Keratinocyte (primary cell): ENCODE measurements around the gene RGS17.

Experiments used
- EZH2 ChIP-seq: IDR thresholded peaks from one replicate; pipeline ENCODE4 v1.6.1; 2012; ENCODE audit warnings: inconsistent platforms, mild to moderate bottlenecking, low read length, moderate library complexity
- TF ChIP-seq, protein P1 (sequence below), 3 experiments: IDR thresholded peaks in 1 of 3; conservative IDR thresholded peaks in 1 of 3; optimal IDR thresholded peaks in 1 of 3; 2 replicates in 2 of 3; 3 replicates in 1 of 3; pipeline versions ENCODE3 to v1.5.1; 2011; ENCODE audit warnings: low read length in 3 of 3, mild to moderate bottlenecking in 3 of 3, moderate library complexity in 2 of 3, control low read depth in 1 of 3, inconsistent platforms in 1 of 3; ENCODE audit not compliant: insufficient read depth in 2 of 3; ENCODE audit errors: extremely low read depth in 1 of 3

DNA sequence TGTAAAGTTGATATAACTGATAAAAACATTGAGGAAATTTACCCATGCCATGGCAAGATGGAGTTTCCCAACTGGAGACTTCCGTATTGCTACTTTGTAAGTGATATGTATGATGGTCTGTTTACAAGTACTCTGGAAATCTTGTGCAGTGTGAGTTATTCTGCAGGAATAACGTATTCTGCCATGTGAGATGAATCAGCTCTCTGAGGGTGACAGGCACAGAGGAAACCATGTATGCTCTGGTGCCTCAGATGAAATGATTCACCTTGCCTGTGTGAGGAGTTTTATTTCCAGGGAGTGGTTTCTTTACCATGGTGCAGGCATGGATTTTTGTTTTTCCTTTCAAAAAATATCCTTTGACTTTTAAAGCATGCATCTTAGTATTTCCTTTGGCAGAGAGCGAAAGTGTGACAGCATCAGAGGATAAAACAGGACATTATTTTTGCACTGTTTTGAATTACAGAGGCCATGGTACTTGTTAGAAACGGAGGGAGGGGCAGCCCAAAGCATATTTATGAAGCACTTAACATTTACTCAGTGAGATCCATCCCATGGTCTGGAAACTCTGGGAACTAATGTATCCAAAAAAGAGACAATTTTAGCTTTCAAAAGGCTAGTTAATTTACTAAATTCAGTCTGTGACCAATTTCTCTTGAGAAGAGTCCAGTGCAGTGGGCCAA is 92.6 kb downstream of the RGS17 start:
- TF ChIP-seq, protein P1, sequence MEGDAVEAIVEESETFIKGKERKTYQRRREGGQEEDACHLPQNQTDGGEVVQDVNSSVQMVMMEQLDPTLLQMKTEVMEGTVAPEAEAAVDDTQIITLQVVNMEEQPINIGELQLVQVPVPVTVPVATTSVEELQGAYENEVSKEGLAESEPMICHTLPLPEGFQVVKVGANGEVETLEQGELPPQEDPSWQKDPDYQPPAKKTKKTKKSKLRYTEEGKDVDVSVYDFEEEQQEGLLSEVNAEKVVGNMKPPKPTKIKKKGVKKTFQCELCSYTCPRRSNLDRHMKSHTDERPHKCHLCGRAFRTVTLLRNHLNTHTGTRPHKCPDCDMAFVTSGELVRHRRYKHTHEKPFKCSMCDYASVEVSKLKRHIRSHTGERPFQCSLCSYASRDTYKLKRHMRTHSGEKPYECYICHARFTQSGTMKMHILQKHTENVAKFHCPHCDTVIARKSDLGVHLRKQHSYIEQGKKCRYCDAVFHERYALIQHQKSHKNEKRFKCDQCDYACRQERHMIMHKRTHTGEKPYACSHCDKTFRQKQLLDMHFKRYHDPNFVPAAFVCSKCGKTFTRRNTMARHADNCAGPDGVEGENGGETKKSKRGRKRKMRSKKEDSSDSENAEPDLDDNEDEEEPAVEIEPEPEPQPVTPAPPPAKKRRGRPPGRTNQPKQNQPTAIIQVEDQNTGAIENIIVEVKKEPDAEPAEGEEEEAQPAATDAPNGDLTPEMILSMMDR (optimal IDR thresholded peaks at IDR 0.05 in 1 of 3, IDR thresholded peaks at IDR 0.05 in 1 of 3, conservative IDR thresholded peaks at IDR 0.05 in 1 of 3; ENCODE audit: extremely low read depth in 1 of 3, insufficient read depth in 2 of 3, low read length in 3 of 3) = no peak
- no peak for TF ChIP-seq EZH2
